Activated CD4-positive, alpha-beta T cell treated with anti-CD3 and anti-CD28 coated beads, Interleukin-2, amount 50 U/mL, for 1 hour (primary cell): ENCODE measurements around the gene SCN5A.

Experiments
- DNase-seq: peaks from one replicate; pipeline ENCODE4 v3.0.0-alpha.2; 2020

Gene SCN5A

DNA sequence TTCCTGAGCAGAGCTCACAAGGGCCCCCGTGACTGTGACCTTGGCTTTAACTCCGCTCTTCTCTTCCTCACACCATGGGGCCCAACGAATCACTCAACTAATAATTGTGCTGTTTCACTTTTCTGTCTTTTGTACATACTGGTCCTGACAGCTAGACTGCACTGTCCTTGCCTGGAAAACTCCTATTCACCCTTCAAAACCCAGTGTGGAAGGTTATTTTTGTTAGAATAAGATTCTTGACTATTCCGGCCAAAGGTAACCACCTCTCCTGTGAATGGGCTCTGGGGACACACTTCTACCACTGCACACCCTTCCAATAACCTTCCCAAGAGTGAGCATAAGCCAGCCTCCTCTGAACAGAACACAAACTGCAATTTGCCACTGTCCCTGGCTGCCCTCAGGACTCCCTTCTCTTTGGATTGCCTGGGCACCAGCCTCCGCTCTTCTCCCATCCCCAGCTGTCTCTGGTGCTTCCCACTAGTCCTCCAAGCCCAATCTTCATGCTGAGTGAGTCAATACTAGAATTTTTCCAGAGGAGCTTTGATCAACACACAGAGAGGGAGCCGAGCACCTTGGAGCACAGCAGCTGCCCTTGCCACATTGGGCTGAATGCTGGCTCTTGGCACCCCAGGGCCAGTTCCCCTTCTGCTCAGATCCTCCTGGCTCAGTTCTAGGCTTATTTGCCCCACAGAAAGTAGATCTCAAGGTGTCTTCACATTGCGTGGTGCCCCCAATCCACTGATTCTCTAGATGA is 2.1 kb downstream of the SCN5A start:
- no peak for DNase-seq

DNA sequence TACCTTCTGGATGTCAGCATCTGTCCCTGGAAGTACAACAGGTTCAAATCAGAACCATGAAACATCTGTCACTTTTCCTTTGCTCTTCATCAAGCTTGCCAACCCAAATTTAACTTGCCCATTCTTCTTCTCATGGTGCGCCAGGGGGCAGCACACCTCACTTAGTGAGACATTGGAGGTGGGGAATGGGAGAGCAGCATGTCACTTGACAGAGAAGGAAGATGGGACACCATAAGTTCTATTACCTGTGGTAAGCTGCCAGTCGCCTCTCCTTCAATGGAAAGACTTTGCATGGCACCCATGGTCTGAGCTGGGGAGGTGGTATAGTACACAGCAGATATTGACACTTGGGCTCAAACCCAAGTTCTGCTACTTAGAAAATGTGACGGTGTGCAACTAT is 2.9 kb downstream of the SCN5A start:
- no peak for DNase-seq

DNA sequence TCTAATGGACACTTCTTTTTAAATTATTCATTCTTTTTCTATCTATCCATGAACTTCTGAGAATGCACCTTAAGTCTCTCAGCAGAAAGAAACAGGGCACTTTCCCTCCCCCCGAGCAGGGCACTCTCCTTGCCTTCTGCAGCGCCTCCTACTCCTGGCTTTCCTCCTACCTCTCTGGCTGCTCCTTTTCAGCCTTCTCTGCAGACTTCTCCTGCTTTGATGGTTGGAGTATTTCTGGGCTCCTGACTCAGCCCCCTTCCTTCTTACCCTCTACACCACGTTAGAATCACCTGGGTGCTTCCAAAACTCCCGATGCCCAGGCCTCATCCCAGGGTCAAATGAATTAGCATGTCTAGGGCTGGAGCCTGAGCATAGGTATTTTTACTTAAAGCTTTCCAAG is 3.4 kb downstream of the SCN5A start:
- no peak for DNase-seq

DNA sequence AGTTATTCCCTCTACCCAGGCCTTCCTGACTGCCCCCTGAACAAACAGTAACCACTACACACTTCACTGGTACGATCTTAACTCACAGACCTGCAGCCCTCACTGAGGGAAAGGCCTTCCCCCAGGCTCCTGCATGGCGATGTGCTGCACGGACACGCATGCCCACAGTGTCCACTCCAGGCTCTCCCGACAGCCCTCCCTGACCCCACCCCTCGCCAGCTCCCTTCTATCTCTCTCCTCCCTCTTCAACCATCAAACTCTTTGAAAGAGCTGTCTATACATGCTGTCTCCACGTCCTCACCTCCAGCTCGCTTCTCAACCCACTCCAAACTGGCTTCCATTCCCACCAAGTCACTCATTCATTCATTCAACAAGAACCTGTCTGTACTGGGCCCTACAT is 3.9 kb downstream of the SCN5A start:
- no peak for DNase-seq

DNA sequence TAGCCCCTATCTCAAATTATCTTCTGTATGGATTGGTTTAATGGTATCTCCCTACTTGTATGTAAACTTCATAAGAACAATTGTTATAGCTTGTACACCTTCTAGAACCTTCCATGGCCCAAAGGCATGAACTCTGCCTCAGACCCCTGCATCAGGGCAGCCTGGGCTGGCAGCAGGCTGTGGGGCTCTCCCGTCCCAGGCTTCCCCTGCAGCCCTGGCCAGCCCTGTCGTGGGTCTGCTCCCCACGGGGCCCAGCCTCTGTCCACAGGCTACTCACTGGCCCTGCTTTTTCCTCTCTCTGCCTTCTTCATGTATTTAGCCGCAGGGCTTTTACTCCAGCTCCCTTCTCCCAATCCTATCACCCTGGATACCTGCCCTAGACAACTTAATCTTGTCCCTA is 4.4 kb downstream of the SCN5A start:
- no peak for DNase-seq

DNA sequence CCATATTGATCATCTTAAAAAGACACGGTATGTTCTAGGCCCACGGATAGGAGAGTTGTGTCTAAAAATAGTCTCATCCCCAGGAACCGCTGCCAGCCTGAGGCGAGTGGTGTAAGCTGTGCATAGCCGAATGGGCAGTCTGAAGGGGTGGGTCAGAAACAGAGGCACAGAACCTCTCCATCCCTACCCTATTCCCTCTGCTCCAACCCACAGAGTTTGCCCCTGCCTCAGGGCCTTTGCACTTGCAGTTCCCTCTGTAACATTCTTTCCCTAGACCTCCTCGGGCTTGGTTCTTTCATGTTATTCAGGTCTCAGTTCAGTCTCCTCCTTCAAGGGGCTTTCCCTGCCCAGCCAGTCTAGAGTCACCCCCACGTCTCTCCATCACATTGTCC is 4.8 kb downstream of the SCN5A start:
- no peak for DNase-seq

DNA sequence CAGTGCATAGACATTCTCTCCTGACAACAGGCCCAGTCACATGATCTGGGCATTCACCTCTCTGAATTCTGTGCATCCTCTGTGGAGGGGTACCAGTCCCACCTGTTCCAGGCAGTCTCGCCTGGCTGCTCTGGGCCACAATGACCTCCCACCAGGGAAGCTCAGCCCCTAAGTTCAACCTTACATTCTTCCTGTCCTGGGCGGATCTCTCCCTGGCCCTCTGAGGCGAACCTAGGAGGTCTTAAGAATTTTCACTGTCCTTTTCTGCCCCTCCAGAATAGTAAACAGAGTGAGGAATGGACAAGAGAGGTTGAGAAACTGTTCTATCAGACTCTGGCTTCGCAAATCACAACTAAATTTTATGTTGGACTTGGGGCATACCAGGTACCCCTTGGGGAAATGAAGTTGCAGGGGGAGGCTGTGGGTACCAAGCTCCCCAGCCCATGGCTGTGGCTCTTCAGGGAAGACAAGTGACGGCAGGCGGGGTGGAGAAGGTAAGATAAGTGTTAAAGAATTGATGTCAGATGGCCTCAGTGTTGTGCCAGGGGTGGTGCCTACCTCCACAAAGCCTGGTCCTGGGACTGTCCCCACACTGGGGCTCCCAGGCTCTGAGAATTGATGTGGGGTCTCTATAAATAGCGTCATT is 5.3 kb downstream of the SCN5A start:
- DNase-seq, result no peak

DNA sequence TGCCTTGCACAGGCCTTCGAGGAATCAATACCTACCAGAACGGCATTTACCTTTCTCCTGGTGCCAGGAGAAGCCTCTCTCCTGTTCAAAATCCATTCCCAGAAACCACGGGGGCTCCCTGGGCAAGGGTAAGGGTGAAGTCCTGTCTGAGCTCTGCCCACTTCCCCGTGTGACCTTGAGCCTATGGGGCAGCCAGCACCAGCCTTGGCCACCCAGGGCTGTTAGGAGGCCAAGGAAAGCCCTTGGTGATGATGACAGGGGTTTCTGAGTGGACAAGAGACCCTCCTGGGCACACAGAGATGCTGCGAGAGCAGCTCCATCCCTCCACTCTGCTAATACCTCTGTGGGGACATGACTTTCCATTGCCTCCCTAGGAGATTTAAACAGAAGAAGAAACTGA is 5.9 kb downstream of the SCN5A start:
- no peak for DNase-seq

DNA sequence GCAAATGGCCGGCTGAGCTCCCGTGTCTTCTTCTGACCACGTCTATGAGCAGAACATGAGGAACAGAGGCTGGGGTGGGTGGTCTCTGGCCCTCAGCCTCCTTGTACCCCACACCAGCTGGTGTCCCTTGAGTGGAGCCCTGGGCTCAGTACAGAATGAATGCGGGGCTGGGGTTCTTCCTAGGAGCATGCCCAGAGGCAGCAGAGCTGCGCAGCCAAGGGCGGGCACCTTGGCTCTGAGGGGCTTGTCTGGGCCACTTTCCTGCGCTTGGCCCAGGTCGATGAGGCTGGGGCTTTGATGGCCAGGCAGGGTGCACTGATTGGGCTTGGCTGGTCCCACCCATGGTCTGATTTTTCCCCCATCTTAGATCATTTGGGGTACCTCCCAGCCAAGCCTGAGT is 6.4 kb downstream of the SCN5A start:
- no peak for DNase-seq

DNA sequence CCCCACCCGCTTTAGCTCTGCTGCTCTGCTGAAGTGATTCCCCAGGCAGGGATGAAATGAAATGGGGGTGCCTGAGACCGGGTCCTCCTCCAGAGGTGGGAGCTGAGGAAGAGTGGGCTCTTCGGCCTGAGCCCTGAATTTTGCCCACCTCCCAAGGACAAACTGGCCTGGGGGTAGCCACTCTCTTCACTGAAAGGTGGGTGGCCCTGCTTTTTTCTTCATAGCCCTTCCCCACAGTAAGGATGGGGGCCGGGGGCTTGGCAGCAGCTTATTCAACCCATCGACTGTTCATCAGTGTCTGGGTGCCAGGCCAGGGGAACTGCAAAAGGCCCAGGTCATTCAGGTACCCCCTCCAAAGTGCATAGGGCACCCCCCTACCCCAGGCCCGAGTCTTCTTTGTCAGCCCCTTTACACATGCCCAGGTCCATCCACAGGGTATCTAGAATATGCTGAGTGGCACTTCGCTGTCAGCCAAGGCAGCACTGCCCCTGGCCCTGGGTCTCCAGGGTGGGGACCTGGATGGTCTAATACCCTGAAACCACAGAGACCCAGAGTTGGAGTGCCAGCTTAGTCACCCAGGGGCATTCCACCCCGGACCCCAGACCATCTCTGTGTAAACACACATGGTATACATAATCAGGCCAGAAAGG is 7.9 kb downstream of the SCN5A start:
- DNase-seq, result no peak

DNA sequence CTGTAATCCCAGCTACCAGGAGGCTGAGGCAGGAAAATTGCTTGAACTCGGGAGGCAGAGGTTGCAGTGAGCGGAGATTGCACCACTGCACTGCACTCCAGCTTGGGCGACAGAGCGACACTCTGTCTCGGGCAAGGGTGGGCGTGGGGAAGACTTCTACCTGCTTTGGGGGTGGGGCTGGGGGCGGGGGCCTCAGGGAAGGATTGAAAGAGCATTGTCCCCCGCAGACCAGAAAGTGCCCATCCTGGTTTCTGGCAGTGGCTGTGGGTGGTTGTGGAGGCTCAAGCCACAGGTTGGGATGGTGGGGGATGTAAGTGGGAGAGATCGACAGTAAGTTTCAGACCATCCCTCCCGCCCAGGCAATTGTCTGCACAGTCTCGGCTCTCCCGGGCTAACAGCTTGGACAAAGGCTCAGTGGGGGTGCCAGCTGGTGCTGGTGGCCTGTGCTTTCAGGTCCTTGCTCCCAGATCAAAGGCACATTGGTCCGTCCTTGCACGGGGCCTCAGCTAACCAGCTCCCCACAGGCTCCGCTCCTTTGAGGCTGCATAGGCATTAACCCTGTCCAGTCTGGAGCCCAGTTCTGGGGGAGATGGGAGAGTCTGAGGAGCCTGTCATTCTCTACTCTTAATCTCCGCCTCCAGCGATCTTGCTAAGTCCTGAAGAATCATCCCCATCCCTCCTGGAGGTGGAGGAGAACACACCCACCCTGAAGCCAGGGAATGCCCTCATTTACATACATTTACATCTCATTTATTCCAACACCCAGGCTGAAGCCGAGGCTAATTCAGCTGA is 8.6 kb downstream of the SCN5A start:
- no peak for DNase-seq

DNA sequence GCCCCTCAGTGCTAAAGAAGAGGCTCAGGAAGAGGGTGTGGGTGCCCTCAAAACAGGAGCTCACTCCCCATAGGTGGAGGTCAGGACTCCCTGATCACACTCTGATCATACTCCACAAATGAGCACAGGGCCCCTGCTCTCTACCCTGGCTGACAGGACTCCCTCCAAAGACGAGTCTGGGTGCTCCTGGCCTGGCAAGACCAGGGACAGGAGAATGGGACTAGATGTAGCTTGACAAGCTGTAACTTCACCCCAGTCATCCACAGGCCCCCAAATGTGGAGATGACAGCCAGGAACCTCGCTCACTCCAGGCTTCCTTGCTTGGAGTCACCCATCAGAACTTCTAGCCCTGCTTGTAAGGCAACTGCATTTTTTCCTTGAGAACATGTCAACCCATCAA is 11.1 kb downstream of the SCN5A start:
- no peak for DNase-seq

DNA sequence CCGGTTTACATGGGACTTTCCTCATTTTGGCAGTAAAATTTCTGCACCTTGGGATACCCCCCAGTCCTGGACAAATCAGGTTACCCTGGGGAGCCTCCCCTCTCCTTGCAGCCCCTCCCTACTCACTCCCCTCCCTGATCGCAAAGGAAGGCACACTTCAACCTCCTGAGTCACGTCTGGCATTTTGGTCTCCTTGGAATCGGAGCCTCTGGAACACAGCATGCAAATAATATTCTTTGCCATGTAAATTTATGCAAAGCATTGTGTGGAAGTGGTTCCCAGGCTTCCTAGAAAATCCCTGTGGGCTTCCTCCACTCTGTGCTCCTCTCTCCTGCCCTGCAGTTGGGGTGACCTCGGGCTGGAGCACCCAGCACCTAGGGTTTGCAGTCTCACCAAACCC is 11.6 kb downstream of the SCN5A start:
- no peak for DNase-seq

DNA sequence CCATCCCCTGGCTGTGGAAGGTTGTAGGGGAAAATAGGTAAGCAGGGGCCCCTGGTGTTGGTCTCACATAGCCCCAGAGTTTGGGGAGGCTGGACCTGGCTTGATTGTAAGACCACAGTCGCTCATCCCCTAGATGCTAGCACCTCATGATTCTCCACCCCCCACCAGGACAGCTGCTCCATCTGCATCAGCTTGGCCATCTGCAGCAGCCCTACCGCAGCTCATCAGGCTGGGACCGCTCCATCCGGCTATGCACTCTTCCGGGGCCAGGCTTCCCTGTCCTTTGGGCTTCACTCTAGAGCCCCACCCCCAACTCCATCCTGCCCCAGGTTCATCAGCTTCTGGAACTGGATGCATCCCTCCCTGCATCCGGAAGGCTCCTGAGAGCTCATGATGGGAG is 12.6 kb downstream of the SCN5A start:
- no peak for DNase-seq

DNA sequence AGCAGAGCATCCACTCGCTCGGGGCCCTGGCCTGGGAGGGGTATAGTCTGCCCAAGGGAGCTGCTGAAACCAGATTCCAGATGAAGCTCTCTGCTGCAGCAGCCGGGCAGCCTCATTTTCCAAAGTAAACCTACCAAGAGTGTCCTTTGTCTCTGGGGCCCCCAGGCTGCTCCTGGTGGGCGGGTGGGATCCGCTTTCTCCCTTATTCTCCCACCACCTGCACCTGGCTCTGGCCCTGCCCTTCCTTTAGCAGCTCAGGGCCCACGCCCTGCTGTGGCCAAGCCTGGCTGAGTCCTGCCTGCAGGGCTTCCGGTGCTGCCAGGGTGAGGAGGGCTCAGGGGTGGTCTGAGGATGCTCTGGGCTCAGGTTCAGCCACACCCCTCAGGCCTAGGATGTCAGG is 13.0 kb downstream of the SCN5A start:
- DNase-seq, result no peak

DNA sequence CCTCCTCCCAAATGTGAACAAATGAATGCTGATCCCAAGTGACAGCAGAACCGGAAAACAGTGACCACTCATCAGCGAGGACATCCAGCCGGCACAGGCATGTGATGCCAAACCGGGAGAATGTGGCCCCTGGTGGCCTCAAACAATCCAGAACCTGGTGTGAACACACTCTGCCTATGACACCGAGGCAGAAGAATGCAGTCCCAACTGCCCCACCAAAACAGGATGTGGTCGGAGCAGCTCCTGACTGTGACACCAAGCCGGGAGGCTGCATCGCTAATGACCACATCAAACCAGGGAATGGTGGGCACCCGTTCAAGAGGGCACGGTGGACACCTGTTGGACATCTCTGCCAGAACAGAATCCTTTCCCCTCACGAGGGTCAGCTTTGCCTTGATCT is 15.4 kb downstream of the SCN5A start:
- no peak for DNase-seq

DNA sequence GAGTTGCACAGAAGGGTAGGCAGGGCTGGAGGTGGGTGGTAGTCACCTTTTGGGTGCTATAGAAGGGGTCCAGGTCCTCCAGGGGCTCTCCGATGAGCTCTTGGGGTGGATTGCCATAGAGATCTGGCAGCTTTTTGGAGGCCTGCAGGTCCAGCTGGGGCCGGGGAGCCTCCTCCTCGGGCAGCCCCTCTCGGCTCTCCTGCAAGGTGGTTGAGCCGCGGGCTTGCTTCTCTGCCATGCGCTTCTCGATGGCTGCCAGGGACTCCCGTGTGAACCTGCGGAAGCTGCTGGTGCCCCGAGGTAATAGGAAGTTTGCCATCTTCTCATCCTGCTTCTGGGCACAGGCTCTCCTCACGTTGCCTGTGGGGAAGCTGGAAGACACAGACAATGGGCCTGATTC is 16.5 kb downstream of the SCN5A start:
- DNase-seq, result no peak

DNA sequence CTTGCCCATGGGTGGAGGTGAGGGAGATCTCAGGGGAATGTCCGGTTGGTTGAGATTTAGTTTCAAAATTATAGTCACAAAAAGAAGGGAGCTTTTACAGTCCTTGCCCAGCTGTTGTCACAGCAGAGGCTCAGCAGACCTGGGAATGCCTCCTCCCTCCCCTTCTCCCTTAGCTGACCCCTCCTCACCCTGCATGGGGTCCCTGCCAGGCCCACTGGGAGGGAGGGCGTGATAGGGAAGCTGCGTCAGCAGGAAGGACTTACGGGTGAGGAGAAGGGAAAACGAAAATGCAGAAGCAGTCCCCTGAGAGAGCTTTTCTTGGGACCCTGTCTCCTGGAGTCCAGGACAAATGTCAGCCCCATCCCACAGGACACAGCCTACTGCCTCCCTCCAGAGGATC is 18.9 kb downstream of the SCN5A start:
- no peak for DNase-seq

DNA sequence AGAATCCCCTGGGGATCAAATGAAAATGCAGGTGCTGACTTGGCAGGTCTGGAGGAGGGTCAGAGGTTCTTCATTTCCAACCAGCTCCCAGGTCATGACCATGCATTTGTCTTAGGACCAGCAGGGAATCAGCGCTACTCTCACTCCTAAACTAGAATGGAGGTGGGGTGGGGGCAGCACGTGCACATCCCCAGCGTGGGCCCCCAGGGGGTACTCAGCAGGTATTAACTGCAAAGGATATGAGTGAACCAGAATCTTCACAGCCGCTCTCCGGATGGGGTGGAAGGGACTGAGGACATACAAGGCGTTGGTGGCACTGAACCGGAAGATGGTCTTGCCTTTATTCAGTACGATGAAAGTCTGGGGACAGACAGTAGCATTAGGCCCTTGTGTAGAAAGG is 19.4 kb downstream of the SCN5A start:
- no peak for DNase-seq

DNA sequence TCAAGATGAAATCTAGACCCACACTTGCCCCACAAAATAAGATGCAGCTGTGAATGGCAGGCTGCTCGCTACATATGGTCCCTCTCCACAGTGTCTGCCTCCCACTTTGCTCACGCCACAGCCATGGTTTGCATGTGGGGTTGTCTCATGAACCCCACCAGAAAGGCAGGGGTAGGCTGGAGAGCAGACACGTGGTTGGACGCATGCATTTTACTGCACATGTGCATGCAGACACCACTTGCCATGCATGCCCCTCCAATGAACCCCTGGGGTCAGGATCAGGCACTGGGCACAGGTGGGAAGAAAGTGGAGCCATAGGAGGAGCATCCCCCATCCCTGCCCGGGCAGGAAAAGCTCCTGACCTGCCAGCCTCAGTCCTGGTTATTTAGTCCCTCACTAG is 20.7 kb downstream of the SCN5A start:
- no peak for DNase-seq

DNA sequence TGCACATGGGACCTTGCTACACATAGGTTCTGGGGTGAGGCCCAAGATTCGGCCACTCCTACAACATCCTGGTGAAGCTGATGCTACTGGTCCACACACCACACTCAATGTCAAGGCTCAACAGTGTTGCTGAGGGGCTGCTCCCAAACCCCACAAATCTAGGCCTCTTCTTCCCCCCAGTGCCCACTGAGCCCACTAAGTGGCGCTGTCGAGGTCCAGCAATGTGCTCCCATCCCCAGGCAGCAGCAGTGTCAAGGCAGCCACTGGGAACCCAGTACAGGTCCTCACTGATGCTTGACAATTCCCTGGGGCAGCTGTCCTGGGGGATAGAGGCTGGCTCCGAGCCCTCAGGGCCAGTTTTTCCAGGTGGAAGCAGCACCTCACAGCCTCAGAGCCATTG is 21.5 kb downstream of the SCN5A start:
- DNase-seq, result no peak

DNA sequence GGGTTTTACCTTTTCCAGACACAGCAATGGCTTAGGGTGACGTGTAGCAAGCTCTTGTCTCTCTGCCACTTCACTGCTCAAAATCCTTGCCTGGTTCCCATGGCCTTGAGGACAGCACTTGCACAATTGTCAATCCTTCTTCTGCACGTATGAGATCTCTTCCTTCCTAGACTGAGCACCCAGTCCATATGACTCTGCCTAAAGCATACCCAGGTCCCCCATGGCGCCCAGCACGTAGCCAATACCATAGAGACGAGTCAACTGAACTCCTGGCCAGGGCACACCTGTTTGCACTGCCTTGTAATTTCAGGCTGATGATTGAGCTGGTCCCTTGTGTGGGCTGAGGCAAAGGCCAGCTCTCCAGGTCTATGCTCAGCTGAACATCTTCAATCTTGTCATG is 23.3 kb downstream of the SCN5A start:
- no peak for DNase-seq

DNA sequence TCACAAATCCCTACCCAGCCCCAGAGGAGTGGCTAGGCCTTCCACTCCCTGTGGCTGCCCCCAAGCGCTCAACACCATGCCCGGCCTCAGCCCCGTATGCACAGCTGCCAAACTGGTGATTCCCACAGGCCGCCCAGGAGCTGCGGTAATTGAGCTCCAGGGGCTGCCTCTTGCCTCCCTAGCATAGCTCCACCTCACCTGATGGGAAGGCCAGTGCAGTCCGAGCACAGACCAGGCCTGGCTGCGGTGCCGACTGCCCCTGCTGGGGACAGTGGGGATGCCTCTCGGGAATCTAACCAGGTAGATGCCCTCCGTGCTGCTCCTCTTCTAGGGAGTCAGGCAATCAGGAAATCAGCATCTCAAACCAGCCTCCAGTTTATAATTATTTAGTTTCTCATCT is 25.9 kb downstream of the SCN5A start:
- no peak for DNase-seq

DNA sequence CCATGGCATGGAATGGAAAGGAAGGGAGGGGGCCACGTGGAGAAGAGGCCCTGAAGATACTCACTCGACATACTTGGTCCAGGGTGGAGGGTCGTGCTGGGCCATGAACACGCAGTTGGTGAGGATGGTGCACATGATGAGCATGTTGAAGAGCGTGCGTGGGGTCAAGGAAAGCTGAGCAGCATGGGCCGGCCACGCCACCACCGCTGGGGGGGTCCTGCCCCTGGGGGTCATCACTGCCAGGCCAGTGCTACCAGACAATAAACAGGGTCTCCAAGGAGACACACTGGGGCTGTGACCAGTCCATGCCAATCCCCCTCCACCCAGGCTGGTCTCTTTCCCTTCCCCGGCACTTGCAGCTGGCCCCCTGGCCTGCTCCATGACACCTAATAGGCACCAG is 27.2 kb downstream of the SCN5A start:
- DNase-seq, result no peak
